Stimulated activated naive CD4-positive, alpha-beta T cell (primary cell): ENCODE results near the gene DCP2.
A peak's percentile ranks its signal among the peaks of the same experiment; 100 is the strongest.
"Not testable (repeated sequence)": the region's sequence is repeated elsewhere in the genome, so short reads cannot be mapped to it uniquely, and the experiment has no call there.

Source experiments
- DNase-seq, 6 experiments: peaks; one replicate each; lab custom pipeline; 2025; lab: John Stamatoyannopoulos, UW

Gene DCP2

DNA sequence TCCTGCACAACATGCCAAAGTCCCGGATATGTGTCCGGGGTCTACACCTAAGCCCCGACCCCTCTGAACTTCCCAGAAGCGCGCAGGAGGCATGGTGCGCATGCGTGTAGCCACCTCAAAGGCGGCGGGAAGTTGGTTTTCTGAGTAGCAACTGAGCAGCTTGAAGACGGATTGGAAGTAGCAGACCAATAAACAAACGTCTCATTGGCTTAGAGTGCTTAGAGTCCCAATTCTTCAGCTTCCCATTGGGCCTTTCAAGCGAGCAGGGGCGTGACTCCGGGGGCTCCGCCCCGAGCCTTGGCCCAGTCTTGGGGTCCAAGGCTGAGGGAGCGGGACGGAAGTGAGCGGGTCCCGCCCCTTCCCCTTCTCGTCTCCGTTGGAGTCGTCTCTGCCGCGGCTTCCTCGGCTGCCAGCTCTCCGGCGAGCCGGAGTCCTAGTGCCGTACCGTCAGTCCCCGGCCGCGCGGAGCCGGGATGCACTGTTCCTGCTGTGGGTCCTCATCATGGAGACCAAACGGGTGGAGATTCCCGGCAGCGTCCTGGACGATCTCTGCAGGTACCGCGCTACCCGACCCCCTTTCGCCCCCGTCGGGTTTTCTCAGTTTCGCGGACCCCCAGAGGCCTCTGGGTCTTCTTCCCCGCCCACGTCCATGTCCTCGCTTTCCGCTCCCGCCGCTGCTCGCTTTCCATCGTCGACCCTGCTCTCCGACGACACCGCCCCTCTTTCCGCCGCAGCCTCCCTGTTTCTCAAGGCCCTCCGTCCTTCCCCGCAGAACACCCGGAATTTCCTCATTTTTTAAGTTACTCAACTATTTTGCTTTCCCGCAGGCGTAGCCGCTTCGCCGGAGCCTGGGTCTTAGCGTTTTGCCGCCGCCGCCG, at the start of gene DCP2:
DCP2 (plus strand) TSS at position 367 of the 878 bp plus-strand sequence; CDS start at position 503, 136 bp downstream.
- peak; percentile 91 to 97 (median 94) for DNase-seq

DNA sequence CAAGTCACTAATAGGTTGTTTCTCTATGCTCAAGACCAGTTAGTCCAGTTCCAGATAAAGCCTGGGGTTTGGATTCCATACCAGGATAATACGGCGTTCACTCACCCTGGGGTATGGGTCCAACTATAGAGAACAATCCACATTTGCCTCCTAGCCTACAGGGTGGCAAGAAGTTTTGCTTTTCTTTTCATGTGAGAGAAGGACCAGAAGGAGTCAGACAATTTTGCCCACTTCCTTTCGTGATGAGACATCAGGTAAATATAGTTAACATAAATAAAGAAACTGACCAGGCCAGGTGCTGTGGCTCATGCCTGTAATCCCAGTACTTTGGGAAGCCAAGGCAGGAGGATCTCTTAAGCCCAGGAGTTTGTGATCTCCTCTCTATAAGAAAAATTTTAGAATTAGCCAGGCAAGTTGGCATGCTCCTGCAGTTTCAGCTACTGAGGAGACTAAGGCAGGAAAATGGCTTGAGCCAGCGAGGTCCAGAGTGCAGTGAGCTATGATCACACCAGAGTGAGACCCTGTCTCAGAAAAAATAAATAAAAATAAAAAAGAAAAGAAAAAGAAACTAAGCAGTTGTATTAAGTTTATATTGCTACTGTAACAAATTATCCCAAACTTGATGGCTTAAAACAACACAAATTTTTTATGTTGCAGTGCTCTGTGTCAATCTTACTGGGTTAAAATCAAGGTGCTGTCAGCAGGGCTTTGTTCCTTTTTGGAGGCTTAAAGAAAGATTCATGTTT, 47.1 kb upstream of the DCP2 start:
- DNase-seq = no peak

DNA sequence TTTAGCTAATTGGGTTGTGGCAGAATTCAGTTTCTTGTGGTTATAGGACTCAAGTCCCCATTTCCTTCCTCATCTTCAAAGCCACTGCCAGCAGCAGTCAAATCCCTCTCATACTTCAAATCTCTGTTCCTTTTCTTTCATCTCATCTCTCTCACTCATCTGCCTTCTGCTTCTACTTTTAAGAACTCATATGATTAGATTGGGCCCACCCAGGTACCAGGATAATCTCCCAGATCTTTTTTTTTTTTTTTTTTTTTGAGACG, 46.6 kb upstream of the DCP2 start:
- peak in 4 of 6 experiments; percentile 7 to 79 (median 75) for DNase-seq

DNA sequence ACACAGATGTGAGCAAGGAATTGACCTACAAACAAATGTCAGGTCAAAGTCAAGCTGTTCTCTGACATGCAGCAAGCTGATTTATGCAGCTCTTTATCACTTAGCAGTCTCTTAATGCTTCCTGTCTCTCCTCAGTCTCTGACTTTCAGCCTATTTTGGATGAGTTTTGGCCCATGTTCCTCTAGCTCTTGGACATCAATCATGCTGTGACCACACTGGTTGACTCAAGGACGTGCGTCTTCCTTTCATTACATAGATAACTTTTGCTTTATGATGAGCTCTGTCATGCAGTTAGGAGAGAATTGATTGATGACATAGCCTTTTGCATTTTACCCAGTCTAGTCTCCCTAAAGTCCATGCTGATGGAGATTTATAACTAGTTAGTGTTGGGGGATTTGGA, 45.1 kb upstream of the DCP2 start:
- no peak for DNase-seq

DNA sequence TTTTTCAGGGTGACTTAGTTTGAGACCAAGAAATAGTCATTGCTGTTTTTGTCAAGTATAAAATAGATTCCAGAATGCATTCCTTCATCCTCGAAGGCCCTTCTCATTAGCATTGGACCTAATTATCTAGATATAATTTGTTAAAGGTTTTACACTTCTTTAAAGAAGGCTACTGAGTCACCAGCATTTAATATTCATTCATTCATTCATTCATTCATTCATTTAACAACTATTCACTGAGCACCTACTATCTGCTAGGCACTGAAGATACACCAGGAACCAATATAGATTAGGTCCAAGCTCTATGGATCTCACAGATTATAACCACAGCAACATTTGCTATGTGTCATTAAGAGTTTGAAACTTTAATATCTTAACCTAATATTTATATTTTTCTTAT, 43.5 kb upstream of the DCP2 start:
- DNase-seq = no peak

DNA sequence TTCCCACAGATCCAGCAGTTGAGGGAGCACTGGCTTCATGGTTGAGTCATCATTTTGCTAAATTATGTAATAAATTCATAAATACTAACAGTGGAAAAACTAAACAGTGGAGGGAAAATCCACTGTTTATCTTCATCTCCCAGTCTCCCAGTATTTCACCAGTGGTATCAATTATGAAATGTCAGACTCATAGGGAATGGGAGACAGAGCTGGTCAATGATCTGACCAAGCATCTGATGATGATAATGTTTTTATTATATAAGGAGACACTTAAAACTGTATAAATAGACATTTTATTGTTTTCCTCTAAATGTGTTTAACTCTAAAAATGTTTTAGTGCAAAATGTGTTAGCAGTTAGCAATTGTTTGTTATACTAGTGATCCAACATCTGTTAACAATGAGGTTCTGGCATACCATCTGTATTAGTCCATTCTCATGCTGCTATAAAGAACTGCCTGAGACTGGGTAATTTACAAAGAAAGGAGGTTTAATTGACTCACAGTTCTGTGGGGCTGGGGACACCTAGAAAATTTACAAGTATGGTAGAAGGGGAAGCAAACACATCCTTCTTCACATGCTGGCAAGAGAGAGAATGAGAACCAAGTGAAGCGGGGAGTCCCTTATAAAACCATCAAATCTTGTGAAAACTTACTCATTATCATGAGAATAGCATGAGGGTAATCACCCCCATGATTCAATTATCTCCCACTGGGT, 42.8 kb upstream of the DCP2 start:
- no peak for DNase-seq

DNA sequence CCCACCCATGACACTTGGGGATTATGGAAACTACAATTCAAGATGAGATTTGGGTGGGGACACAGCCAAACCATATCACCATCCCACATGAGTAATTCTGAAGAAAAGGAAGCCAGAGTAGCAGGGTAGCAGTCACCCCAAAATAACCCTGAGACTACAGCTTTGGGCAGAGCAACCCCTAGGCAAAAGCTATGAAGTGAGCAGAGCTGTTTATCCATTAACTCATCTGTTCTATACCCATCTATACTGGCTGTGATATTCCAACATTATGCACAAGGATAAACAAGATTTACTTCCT, 42.3 kb upstream of the DCP2 start:
- DNase-seq = no peak

DNA sequence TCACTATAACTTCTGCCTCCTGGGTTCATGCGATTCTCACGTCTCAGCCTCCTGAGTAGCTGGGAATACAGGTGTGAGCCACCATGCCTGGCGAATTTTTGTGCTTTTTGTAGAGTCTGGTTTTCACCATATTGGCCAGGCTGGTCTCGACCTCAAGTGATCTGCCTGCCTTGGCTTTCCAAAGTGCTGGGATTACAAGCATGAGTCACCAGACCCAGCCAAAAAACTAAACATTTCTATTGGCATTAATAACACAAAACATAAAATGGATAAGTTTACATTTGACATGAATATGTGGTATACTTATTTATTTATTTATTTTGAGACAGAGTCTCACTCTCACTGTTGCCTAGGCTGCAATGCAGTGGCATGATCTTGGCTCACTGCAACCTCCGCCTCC, 40.9 kb upstream of the DCP2 start:
- DNase-seq = no peak

DNA sequence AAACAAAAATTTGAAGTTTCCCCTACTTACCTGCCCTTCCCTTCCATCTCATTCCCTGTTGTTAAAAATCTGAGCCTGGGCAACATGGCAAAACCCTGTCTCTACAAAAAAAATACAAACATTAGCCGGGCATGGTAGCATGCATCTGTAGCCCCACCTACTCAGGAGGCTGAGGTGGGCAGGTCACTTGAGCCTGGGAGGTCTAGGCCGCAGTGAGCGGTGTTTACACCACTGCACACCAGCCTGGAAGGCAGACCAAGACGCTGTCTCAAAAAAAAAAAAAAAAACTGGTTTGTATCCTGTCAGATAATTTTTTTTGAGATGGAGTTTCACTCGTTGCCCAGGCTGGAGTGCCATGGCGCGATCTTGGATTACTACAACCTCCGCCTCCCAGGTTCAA, 38.3 kb upstream of the DCP2 start:
- no peak for DNase-seq

DNA sequence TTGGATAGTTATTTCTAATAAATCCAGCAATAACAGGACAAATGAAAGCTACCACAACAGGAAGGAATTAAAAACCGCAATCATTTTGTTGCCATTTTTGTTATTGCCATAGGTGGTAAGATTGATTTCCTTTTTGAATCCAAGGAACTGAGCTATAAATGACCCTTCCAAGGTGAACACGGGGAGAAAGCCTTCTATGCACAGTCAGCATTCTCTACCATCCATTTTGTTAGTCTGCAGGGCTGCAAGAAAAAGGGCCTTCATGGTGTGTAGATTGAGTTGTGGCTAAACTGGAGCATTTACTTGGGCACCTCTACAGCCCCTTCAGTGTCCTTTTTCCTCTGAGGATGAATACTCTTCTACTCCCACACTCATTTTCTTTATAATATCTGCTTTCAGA, 35.9 kb upstream of the DCP2 start:
- no peak for DNase-seq

DNA sequence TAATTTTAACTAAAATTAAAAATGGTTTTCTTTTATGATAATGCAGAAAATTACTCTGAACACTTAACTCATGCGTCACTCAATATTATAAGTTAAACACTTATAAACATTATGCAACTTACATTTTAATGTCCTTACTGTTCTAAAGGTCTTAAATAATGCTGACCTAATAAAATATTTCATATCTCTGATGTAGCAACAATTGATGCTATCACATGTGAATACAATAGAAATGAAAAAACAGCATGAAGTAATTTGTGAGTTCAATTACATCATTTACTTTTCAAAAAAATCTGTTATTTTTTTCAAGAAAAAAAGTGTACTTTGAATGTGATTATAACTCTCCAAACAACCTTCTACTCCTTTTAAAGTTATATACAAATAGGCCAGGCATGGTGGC, 28.1 kb upstream of the DCP2 start:
- DNase-seq = no peak

DNA sequence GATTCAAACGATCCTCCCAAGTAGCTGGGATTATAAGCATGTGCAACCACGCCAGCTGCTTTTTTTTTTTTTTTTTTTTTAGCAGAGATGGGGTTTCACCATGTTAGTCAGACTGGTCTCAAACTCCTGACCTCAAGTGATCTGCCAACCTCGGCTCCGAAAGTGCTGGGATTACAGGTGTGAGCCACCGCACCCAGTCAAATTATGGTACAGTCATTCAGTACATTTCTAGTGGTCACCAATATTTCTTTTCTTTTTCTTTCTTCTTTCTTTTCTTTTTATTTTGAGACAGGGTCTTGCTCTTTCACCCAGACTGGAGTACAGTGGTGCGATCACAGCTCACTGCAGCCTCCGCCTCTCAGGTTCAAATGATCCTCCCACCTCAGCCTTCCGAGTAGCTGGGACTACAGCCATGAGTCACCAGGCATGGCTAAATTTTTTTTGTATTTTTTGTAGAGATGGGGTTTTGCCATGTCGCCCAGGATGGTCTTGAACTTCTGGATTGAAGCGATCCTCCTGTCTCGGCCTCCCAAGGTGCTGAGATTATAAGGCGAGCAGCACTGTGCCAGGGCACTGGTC, 25.4 kb upstream of the DCP2 start:
- DNase-seq = no peak

DNA sequence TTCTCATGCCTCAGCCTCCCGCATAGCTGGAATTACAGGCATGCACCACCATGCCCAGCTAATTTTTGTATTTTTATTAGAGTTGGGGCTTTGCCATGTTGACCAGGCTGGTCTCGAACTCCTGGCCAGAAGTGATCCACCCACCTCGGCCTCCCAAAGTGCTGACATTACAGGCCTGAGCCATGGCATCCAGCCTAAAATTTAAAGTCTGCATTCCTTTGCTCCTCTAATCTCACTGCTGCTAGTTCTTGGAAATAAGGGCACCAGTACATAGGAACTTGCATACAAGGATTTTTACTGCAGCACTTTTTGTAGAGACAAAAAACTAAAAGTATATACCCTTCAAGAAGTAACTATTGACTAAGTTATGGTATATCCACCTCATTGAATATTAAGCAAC, 20.0 kb upstream of the DCP2 start:
- DNase-seq = no peak

DNA sequence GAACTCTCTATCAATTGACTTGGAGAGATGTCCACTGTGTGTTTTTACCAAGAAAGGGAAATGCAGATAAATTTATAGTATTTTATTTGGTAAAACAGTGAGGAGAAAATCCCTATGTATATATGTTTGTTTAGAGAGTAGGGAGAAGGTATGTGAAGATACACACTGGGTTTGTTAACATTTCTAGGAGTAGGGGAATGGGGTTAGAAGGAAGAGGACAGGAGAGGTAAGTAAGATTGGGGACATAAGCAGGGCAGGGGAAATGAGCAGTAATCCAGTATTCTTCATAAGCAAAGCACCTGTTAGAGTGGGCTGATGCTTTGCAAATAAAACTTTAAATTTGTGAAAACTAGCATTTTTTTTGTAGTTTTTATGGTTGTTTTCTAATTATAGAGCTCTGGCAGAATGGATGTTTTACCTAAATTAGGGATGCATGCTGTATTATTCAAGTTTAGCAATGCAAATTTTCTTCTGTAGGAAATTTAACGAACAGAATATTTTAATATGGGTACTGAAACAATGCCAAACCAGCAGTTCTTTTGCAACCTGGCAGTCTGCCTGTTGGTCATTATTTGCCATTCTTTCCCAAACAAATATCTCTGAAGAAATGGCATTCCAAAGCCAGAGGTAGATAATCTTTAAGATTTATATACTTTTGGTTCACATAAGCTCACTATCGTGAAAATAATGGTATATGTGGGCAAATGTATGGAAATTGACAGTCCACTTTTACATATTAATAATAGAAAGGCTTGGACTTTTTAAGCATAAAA, 19.4 kb upstream of the DCP2 start:
- no peak for DNase-seq

DNA sequence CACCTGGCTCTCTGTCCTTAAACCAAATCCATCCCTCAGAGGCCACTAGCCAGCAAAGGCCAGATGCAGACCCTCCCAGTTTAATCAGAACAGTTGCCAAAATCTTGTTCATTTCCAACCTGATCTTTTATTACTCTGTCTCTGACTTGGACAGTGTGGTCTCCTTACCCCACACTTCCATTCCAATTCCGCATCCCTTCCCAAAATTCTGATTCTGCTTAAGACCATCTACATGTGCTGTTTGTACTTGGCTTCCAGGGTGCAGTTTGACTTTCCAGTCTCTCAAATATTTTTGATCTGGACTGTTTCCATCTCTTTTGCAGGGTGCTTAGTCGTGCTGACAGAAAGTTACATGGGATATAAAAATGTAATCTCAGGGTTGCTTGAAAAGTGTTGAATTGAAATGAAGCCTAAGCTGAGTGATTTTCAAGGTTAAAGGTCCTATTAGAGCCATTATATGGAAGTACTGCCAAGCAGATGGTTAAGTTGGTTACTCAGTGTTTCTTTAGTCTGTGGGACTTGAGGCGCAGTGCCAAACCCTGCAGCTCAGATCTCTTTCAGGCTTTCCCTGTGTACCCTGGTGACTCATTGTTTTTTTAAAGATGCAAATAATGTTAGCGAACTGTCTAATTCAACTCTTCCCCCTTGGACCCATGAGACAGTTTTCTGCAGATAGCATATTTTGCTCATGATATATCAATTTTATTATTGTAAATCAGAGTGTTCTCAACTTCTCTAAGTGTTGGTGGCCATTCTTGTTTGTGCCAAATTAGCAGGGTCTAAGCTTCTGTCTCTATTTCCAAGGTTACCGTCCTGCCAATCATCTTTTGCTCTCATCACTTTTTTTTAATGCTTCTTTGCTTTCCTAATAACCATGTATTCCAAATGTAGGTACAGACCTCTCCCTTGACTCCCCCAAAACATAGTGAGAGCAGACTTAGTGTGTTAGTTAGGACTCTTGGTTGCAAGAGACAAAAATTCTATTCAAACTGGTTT, 18.2 kb upstream of the DCP2 start:
- DNase-seq = no peak

DNA sequence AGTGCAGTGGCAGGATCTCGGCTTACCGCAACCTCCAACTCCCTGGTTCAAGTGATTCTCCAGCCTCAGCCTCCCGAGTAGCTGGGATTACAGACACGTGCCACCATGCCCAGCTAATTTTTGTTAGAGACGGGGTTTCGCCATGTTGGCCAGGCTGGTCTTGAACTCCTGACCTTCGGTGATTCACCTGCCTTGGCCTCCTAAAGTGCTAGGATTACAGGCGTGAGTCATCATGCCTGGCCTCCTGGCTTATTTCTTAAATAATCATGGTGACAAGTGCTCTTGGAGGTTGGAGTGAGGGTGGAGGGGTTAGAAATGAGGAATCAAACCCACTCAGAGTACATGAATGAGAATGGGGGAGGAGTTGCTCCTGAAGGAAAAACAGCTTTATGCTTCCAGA, 16.7 kb upstream of the DCP2 start:
- DNase-seq = not testable (repeated sequence)

DNA sequence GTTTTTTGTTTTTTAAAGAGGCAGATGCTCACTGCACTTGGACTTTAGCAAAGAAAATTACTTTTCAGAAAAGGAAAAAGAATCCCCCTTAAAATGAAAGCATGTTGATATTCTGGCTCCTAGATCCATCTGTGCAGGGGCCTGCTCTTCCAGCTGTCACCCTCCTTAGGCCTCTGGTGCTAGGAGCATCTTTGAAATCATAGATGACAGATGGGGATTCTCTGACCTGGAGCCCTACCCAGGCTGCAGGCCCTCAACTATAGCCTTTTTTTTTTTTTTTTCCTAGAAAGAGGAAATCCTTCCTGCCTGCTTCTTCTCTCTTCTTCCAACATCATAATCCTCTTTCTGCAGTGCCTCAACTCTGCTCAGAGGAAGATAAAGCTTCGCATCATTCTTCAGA, 16.3 kb upstream of the DCP2 start:
- no peak for DNase-seq

DNA sequence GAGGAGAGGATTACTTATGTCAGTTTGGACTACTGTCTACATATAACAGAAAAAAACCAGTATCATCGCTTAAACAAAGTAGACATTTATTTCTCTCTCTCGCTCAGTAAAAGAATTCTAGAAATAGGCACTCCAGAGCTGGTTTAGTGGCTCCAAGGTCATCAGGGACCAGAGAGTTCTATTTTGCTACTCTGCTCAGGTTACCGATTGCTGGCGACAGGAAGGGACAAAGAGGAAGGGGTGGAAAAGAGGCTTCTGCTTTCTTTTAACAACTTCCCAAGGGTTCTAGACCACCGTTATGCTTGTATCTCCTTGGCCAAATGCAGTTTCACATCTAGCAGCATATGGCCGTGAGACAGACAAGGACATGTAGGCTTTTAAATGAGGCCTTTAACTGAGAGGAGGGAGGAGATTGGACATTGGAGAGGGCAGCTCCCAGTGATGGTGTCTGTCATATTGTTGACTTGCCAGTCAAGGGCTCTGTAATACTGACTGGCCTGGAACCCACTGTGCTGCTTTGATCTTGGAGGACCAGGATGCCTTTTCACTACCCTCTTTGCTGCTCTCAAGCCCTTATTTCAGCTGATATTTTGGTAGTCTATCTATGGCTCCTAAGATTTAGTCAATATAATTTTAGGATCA, 15.6 kb upstream of the DCP2 start:
- no peak for DNase-seq

DNA sequence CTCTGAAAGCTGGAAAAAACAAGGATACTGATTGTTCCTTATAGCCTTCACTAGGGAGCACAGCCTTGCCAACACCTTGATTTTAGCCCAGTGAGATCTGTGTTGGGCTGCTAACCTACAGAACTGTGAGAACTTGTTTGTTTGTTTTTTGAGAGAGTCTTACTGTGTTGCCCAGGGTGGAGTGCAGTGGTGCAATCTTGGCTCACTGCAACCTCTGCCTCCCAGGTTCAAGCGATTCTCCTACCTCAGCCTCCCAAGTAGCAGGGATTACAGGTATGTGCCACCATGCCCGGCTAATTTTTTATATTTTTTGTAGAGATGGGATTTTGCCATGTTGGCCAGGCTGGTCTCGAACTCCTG, 13.2 kb upstream of the DCP2 start:
- DNase-seq = not testable (repeated sequence)

DNA sequence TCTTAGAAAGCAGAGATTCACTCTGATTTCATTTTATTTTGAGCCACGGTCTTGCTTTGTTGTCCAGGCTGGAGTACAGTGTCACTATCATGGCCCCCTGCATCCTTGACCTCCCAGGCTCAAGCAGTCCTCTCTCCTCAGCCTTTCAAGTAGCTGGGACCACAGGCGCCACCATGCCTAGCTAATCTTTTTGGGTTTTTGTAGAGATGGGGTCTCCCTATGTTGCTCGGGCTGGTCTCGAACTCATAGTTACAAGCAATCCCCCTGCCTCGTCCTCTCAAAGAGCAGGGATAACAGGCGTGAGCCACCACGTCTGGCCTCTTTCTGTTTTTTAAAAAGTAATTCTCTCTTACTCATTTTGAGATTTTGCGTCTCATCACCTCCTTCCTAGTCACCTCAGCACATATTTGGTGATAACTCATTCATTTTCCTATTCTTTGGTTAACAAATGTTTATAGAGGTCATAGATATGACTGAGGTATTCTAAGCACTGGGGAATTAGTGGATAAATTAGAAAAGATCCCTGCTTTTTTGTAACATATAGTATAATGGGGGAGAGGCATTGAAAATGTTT, 10.8 kb upstream of the DCP2 start:
- no peak for DNase-seq
